ENCODE results near the gene RPL29.

RPL29 gene

GRCh38 chr3:51962854-51963530 is 32.7 kb downstream of the RPL29 start:
- Histone ChIP-seq H3K27ac (ENCODE audit: low read depth, low read length, poor library complexity, severe bottlenecking) (no peak overlapping the region), H3K9ac (ENCODE audit: low read length) (no peak overlapping the region), H3K4me1 (ENCODE audit: insufficient read depth, low read length, severe bottlenecking) (peaks cover 10% of the 10 kb centered on the region), H2AFZ (ENCODE audit: low read length) (no peak overlapping the region), H3K4me3 (ENCODE audit: low read depth, low read length, poor library complexity, severe bottlenecking) (no peak overlapping the region), H3K79me2 (ENCODE audit: insufficient read depth, low read length) (no peaks in the 10 kb centered on the region), H3K9me2 (ENCODE audit: low read depth, low read length) (no peaks in the 10 kb centered on the region), H3K4me2 (ENCODE audit: low read length) (no peak overlapping the region), H3K36me3 (ENCODE audit: insufficient read depth, low read length) (no peaks in the 10 kb centered on the region), H4K20me1 (ENCODE audit: insufficient read depth, low read length) (no peaks in the 10 kb centered on the region), H3K9me3 (ENCODE audit: low read length) (no peaks in the 10 kb centered on the region), H3F3A (ENCODE audit: insufficient read depth, low read length) (no peaks in the 10 kb centered on the region), H3K27me3 (ENCODE audit: insufficient read depth, low read length) (no peaks in the 10 kb centered on the region)
- TF ChIP-seq EZH2 (IDR thresholded peaks at IDR 0.05; ENCODE audit: borderline replicate concordance, low read length) (no peak), CTCF (IDR thresholded peaks at IDR 0.05; ENCODE audit: low read length) (no peak)

GRCh38 chr3:51961602-51962569 is 33.8 kb downstream of the RPL29 start:
- no peaks in the 10 kb centered on the region for H3K9me2 ChIP-seq (ENCODE audit: low read depth, low read length)
- TF ChIP-seq EZH2 (IDR thresholded peaks at IDR 0.05; ENCODE audit: borderline replicate concordance, low read length) (no peak), CTCF (IDR thresholded peaks at IDR 0.05; ENCODE audit: low read length) (no peak)
- no peak overlapping the region for H3K9ac ChIP-seq (ENCODE audit: low read length)
- H3K4me3 ChIP-seq (ENCODE audit: low read depth, low read length, poor library complexity, severe bottlenecking): no peak overlapping the region
- H3K79me2 ChIP-seq (ENCODE audit: insufficient read depth, low read length): no peaks in the 10 kb centered on the region
- no peak overlapping the region for H3K27ac ChIP-seq (ENCODE audit: low read depth, low read length, poor library complexity, severe bottlenecking)
- H2AFZ ChIP-seq (ENCODE audit: low read length): no peak overlapping the region
- no peaks in the 10 kb centered on the region for H3K9me3 ChIP-seq (ENCODE audit: low read length)
- no peak overlapping the region for H3K4me2 ChIP-seq (ENCODE audit: low read length)
- H3F3A ChIP-seq (ENCODE audit: insufficient read depth, low read length): no peaks in the 10 kb centered on the region
- H3K4me1 ChIP-seq (ENCODE audit: insufficient read depth, low read length, severe bottlenecking): peaks cover 2% of the 10 kb centered on the region
- H3K36me3 ChIP-seq (ENCODE audit: insufficient read depth, low read length): no peaks in the 10 kb centered on the region
- H4K20me1 ChIP-seq (ENCODE audit: insufficient read depth, low read length): no peaks in the 10 kb centered on the region
- 0 out of 2 replicates have a peak, but pooled peaks cover 3% of the 10 kb centered on the region for H3K27me3 ChIP-seq (ENCODE audit: insufficient read depth, low read length)

- Histone ChIP-seq H2AFZ (ENCODE audit: low read length) (no peak overlapping the region), H3K79me2 (ENCODE audit: insufficient read depth, low read length) (no peaks in the 10 kb centered on the region), H3K9me2 (ENCODE audit: low read depth, low read length) (no peaks in the 10 kb centered on the region), H3K4me3 (ENCODE audit: low read depth, low read length, poor library complexity, severe bottlenecking) (no peak overlapping the region), H3K9me3 (ENCODE audit: low read length) (no peaks in the 10 kb centered on the region), H3K27me3 (ENCODE audit: insufficient read depth, low read length) (0 out of 2 replicates have a peak, but pooled peaks cover 3% of the 10 kb centered on the region), H3K27ac (ENCODE audit: low read depth, low read length, poor library complexity, severe bottlenecking) (no peak overlapping the region), H3K9ac (ENCODE audit: low read length) (no peak overlapping the region), H3K36me3 (ENCODE audit: insufficient read depth, low read length) (no peaks in the 10 kb centered on the region), H3F3A (ENCODE audit: insufficient read depth, low read length) (no peaks in the 10 kb centered on the region), H4K20me1 (ENCODE audit: insufficient read depth, low read length) (no peaks in the 10 kb centered on the region), H3K4me1 (ENCODE audit: insufficient read depth, low read length, severe bottlenecking) (peaks cover 9% of the 10 kb centered on the region), H3K4me2 (ENCODE audit: low read length) (no peak overlapping the region)
- no peak for TF ChIP-seq CTCF (IDR thresholded peaks at IDR 0.05; ENCODE audit: low read length)
Measured at GRCh38 chr3:51961011-51961410, 34.7 kb downstream of the RPL29 start.
